HepG2 (cell line): ENCODE results near the gene CYP4F2. TPM values are rescaled to one million over a fixed set of nuclear protein-coding genes. Genes with fewer than 3 reads are reported as not detected.

Experiments used
- ELF3 ChIP-seq: IDR thresholded peaks from 2 replicates; pipeline ENCODE4 v1.6.1; 2016; ENCODE audit warnings: missing genetic modification reagents, missing compliant biosample characterization
- HNF1B ChIP-seq: sonication (generic); formaldehyde crosslinking; IDR thresholded peaks from 2 replicates; pipeline ENCODE4 v1.5.1; 2020; ENCODE audit warnings: mild to moderate bottlenecking, moderate library complexity, missing genetic modification reagents
- NFE2L2 ChIP-seq: fragments of 150-350 bp; IDR thresholded peaks from 2 replicates; pipeline ENCODE4 v1.6.1; 2014; ENCODE audit warnings: low read length
- PTBP1 ChIP-seq: fragments of 200-400 bp; formaldehyde crosslinking; IDR thresholded peaks from 2 replicates; pipeline ENCODE4 v1.6.1; 2018; ENCODE audit warnings: low read length, low read depth; ENCODE audit not compliant: poor library complexity, severe bottlenecking
- SP5 ChIP-seq: IDR thresholded peaks from 2 replicates; pipeline ENCODE4 v1.6.1; 2016; ENCODE audit warnings: low read depth, borderline replicate concordance
- TFE3 ChIP-seq: IDR thresholded peaks from 2 replicates; pipeline ENCODE4 v1.6.1; 2016
- ZNF10 ChIP-seq: sonication (generic); formaldehyde crosslinking; IDR thresholded peaks from 2 replicates; pipeline ENCODE4 v1.4.0; 2020; ENCODE audit warnings: mild to moderate bottlenecking, low read depth, missing genetic modification reagents, borderline replicate concordance
- ZNF281 ChIP-seq: sonication (generic); formaldehyde crosslinking; IDR thresholded peaks from 2 replicates; pipeline ENCODE4 v1.4.0; 2020; ENCODE audit warnings: missing genetic modification reagents, borderline replicate concordance
- ZNF296 ChIP-seq: sonication (generic); formaldehyde crosslinking; conservative IDR thresholded peaks from 2 replicates; pipeline ENCODE4 v1.5.0; 2020; ENCODE audit warnings: mild to moderate bottlenecking, missing genetic modification reagents
- ZNF605 ChIP-seq: sonication (generic); formaldehyde crosslinking; IDR thresholded peaks from 2 replicates; pipeline ENCODE4 v1.8.0; 2022; ENCODE audit warnings: mild to moderate bottlenecking, missing genetic modification reagents
- ZNF737 ChIP-seq: sonication (generic); formaldehyde crosslinking; IDR thresholded peaks from 2 replicates; pipeline ENCODE4 v1.5.0; 2020; ENCODE audit warnings: missing genetic modification reagents, mild to moderate bottlenecking, borderline replicate concordance
- ZNF773 ChIP-seq: sonication (generic); formaldehyde crosslinking; IDR thresholded peaks from 2 replicates; pipeline ENCODE4 v1.4.0; 2020; ENCODE audit warnings: missing genetic modification reagents, borderline replicate concordance
- ZNF83 ChIP-seq: sonication (generic); formaldehyde crosslinking; IDR thresholded peaks from 2 replicates; pipeline ENCODE4 v1.4.0; 2020; ENCODE audit warnings: missing genetic modification reagents, mild to moderate bottlenecking, borderline replicate concordance
- polyA plus RNA-seq, 8 experiments: library from polyadenylated mRNA; depleted of rRNA in 3 of 8; stranded (reverse) in 7 of 8; unstranded in 1 of 8; fragments of >200 nt; fragmentation: Illumina TruSeq in 4 of 8; extraction: Trizol in 4 of 8; gene quantifications; 2 replicates each; pipeline versions ENCODE4 v1.2.1 to v1.2.3, GENCODE V29; 2011 to 2016; ENCODE audit warnings: low read depth in 4 of 8, missing spikeins in 1 of 8, mixed read lengths in 1 of 8; ENCODE audit not compliant: insufficient read depth in 1 of 8
- total RNA-seq, 5 experiments: library from RNA; depleted of rRNA; stranded (reverse); fragments of >200 nt; fragmentation: Illumina TruSeq; extraction: Trizol; gene quantifications; 2 replicates each; pipeline ENCODE4 v1.2.3, GENCODE V29; 2016; ENCODE audit warnings: low read depth in 1 of 5
- TF ChIP-seq, protein P1 (sequence below): sonication (generic); formaldehyde crosslinking; IDR thresholded peaks from 2 replicates; pipeline ENCODE4 v1.5.0; 2020; ENCODE audit warnings: mild to moderate bottlenecking, missing genetic modification reagents
- TF ChIP-seq, protein P2 (sequence below): sonication (generic); formaldehyde crosslinking; IDR thresholded peaks from 2 replicates; pipeline ENCODE4 v1.4.0; 2020; ENCODE audit warnings: missing genetic modification reagents
- TF ChIP-seq, protein P3 (sequence below): IDR thresholded peaks from 2 replicates; pipeline ENCODE4 v1.6.1; 2016; ENCODE audit warnings: mild to moderate bottlenecking
- TF ChIP-seq, protein P4 (sequence below): sonication (generic); formaldehyde crosslinking; IDR thresholded peaks from 2 replicates; pipeline ENCODE4 v1.4.0; 2020; ENCODE audit warnings: mild to moderate bottlenecking, missing genetic modification reagents

The CYP4F2 gene
- total and polyA plus RNA-seq, 2 of the 13 experiments (the other 11 are each of a cell fraction or from before 2014, with no cell fraction given): 3.7 to 3.9 TPM

DNA sequence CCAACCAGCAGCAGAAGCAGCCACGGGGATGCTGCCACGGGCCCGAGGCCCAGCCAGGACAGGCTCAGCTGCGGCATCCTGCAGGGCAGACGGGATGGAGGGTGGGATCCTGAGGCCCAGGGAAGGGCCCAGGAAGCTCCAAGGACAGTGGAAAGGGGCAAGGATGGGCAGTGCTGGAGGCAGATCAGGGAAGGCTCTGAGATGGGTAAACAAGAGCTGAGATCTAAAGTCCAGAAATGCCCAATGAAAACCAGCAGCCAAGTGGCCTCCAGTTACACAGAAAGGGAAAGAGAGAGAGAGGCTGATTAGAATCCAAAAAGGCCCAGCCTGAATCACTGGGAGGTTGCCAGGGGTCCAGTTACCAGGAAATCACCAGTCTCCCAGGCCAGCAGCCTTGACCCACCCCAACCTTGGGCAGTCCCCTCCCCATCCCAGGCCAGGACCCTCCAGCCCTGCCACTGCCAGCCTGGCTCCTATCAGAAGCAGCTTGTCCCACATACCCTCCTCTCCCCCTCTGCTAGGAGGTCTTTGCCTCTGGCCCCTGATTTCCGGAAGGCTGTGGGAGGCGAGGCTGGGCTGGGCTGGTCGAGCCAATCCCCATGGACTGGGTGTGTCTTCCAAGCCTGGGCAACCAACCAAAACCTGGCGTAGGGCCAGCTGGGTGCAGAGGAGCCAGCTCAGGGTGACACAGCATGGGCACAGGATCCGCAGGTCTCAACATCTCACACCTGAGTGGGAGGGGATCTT lies 36.6 kb upstream of the CYP4F2 start, which contains the start of gene CYP4F11 (continued):
- TF ChIP-seq HNF1B (CRISPR knock-in tag): peak; percentile 42; the same call in 1 of the 2 replicates
- peak; percentile 34; the same call in 1 of the 2 replicates for TF ChIP-seq ELF3 (CRISPR knock-in tag)
- 0 out of 2 replicates have a peak, but pooled peaks have one; percentile 2 for TF ChIP-seq TFE3 (CRISPR knock-in tag)
- TF ChIP-seq SP5: 0 out of 2 replicates have a peak, but pooled peaks have one; percentile 22
- TF ChIP-seq PTBP1: no peak
- no peak for TF ChIP-seq ZNF10 (CRISPR knock-in tag)
- TF ChIP-seq ZNF773: no peak
- TF ChIP-seq, protein P1, sequence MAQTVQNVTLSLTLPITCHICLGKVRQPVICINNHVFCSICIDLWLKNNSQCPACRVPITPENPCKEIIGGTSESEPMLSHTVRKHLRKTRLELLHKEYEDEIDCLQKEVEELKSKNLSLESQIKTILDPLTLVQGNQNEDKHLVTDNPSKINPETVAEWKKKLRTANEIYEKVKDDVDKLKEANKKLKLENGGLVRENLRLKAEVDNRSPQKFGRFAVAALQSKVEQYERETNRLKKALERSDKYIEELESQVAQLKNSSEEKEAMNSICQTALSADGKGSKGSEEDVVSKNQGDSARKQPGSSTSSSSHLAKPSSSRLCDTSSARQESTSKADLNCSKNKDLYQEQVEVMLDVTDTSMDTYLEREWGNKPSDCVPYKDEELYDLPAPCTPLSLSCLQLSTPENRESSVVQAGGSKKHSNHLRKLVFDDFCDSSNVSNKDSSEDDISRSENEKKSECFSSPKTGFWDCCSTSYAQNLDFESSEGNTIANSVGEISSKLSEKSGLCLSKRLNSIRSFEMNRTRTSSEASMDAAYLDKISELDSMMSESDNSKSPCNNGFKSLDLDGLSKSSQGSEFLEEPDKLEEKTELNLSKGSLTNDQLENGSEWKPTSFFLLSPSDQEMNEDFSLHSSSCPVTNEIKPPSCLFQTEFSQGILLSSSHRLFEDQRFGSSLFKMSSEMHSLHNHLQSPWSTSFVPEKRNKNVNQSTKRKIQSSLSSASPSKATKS (CRISPR knock-in tag): no peak
- no peak for TF ChIP-seq ZNF605 (CRISPR knock-in tag)
- TF ChIP-seq, protein P2, sequence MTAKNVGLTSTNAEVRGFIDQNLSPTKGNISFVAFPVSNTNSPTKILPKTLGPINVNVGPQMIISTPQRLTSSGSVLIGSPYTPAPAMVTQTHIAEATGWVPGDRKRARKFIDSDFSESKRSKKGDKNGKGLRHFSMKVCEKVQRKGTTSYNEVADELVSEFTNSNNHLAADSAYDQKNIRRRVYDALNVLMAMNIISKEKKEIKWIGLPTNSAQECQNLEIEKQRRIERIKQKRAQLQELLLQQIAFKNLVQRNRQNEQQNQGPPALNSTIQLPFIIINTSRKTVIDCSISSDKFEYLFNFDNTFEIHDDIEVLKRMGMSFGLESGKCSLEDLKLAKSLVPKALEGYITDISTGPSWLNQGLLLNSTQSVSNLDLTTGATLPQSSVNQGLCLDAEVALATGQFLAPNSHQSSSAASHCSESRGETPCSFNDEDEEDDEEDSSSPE (CRISPR knock-in tag): no peak
- TF ChIP-seq ZNF296 (CRISPR knock-in tag): no peak
- TF ChIP-seq, protein P3, sequence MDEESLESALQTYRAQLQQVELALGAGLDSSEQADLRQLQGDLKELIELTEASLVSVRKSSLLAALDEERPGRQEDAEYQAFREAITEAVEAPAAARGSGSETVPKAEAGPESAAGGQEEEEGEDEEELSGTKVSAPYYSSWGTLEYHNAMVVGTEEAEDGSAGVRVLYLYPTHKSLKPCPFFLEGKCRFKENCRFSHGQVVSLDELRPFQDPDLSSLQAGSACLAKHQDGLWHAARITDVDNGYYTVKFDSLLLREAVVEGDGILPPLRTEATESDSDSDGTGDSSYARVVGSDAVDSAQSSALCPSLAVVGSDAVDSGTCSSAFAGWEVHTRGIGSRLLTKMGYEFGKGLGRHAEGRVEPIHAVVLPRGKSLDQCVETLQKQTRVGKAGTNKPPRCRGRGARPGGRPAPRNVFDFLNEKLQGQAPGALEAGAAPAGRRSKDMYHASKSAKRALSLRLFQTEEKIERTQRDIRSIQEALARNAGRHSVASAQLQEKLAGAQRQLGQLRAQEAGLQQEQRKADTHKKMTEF (CRISPR knock-in tag): no peak
- TF ChIP-seq ZNF281 (CRISPR knock-in tag): no peak
- TF ChIP-seq, protein P4, sequence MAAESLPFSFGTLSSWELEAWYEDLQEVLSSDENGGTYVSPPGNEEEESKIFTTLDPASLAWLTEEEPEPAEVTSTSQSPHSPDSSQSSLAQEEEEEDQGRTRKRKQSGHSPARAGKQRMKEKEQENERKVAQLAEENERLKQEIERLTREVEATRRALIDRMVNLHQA (CRISPR knock-in tag): no peak
- TF ChIP-seq ZNF83: no peak
- peak; percentile 55; the same call in 1 of the 2 replicates for TF ChIP-seq NFE2L2
- TF ChIP-seq ZNF737: no peak
